ENCODE measurements around the gene ATRNL1.

Gene ATRNL1

GRCh38 chr10:115969591-115969990 lies 876.4 kb downstream of the ATRNL1 start:
- H2BK12ac ChIP-seq (ENCODE audit: low read length), result no peak overlapping the region
- no peak overlapping the region for H4K91ac ChIP-seq (ENCODE audit: low read depth, low read length)
- H3K27ac ChIP-seq (ENCODE audit: low read depth, low read length), result no peak overlapping the region
- no peak overlapping the region for H3K9ac ChIP-seq (ENCODE audit: low read length)
- no peak overlapping the region for H3K4me3 ChIP-seq (ENCODE audit: low read depth, low read length)
- H3K18ac ChIP-seq (ENCODE audit: low read length), result no peak overlapping the region
- no peaks in the 10 kb centered on the region for H3K4me1 ChIP-seq (ENCODE audit: control insufficient read depth in 1 of 2, insufficient read depth in 2 of 2, low read length in 2 of 2)
- H2AFZ ChIP-seq (ENCODE audit: insufficient read depth, low read length, poor library complexity), result no peak overlapping the region
- no peak overlapping the region for H3K14ac ChIP-seq (ENCODE audit: low read length)
- no peak overlapping the region for H2BK120ac ChIP-seq (ENCODE audit: insufficient read depth, low read length, poor library complexity)
- no peak overlapping the region for H3K4ac ChIP-seq (ENCODE audit: low read depth, low read length)
- no peak for DNase-seq
- no peak overlapping the region for H3K23ac ChIP-seq (ENCODE audit: low read length)
- H4K12ac ChIP-seq (ENCODE audit: low read depth, low read length), result no peak overlapping the region
- H2AK5ac ChIP-seq (ENCODE audit: low read length), result no peak overlapping the region
- no peaks in the 10 kb centered on the region for H3K79me2 ChIP-seq (ENCODE audit: control insufficient read depth, insufficient read depth, low read length, poor library complexity)
- no peaks in the 10 kb centered on the region for H3K79me1 ChIP-seq (ENCODE audit: low read length)
- no peak overlapping the region for H3K4me2 ChIP-seq (ENCODE audit: low read length)
- WGBS (ENCODE audit: extremely low coverage, insufficient coverage, insufficient read length), result no CpG with 5 or more reads among the region's 11 CpGs
- H3K9me3 ChIP-seq (ENCODE audit: insufficient read depth, low read depth, low read length), result no peaks in the 10 kb centered on the region
- no peak overlapping the region for H4K8ac ChIP-seq (ENCODE audit: low read depth, low read length)
- H3K27me3 ChIP-seq (ENCODE audit: insufficient read depth, low read length), result no peaks in the 10 kb centered on the region
- no peaks in the 10 kb centered on the region for H3K36me3 ChIP-seq (ENCODE audit: control insufficient read depth in 1 of 2, insufficient read depth in 2 of 2, low read length in 2 of 2)
- no peak overlapping the region for H2BK5ac ChIP-seq (ENCODE audit: low read depth, low read length, poor library complexity)

GRCh38 chr10:115971921-115972320 lies 878.8 kb downstream of the ATRNL1 start:
- Histone ChIP-seq H3K4me3 (ENCODE audit: low read depth, low read length) (no peak overlapping the region), H3K9me3 (ENCODE audit: insufficient read depth, low read depth, low read length) (no peaks in the 10 kb centered on the region), H4K91ac (ENCODE audit: low read depth, low read length) (no peak overlapping the region), H3K4me2 (ENCODE audit: low read length) (no peak overlapping the region), H3K9ac (ENCODE audit: low read length) (no peak overlapping the region), H3K4ac (ENCODE audit: low read depth, low read length) (no peak overlapping the region), H3K27me3 (ENCODE audit: insufficient read depth, low read length) (no peaks in the 10 kb centered on the region), H3K23ac (ENCODE audit: low read length) (no peak overlapping the region), H3K18ac (ENCODE audit: low read length) (no peak overlapping the region), H3K4me1 (ENCODE audit: control insufficient read depth in 1 of 2, insufficient read depth in 2 of 2, low read length in 2 of 2) (no peaks in the 10 kb centered on the region), H4K12ac (ENCODE audit: low read depth, low read length) (no peak overlapping the region), H3K79me1 (ENCODE audit: low read length) (no peaks in the 10 kb centered on the region), H3K79me2 (ENCODE audit: control insufficient read depth, insufficient read depth, low read length, poor library complexity) (no peaks in the 10 kb centered on the region), H3K14ac (ENCODE audit: low read length) (no peak overlapping the region), H2BK120ac (ENCODE audit: insufficient read depth, low read length, poor library complexity) (no peak overlapping the region), H2BK12ac (ENCODE audit: low read length) (no peak overlapping the region), H2BK5ac (ENCODE audit: low read depth, low read length, poor library complexity) (no peak overlapping the region), H4K8ac (ENCODE audit: low read depth, low read length) (no peak overlapping the region), H2AK5ac (ENCODE audit: low read length) (no peak overlapping the region), H3K36me3 (ENCODE audit: control insufficient read depth in 1 of 2, insufficient read depth in 2 of 2, low read length in 2 of 2) (no peaks in the 10 kb centered on the region), H3K27ac (ENCODE audit: low read depth, low read length) (no peak overlapping the region), H2AFZ (ENCODE audit: insufficient read depth, low read length, poor library complexity) (no peak overlapping the region)
- no peak for DNase-seq
- no CpG with 5 or more reads among the region's 6 CpGs for WGBS (ENCODE audit: extremely low coverage, insufficient coverage, insufficient read length)

DNA sequence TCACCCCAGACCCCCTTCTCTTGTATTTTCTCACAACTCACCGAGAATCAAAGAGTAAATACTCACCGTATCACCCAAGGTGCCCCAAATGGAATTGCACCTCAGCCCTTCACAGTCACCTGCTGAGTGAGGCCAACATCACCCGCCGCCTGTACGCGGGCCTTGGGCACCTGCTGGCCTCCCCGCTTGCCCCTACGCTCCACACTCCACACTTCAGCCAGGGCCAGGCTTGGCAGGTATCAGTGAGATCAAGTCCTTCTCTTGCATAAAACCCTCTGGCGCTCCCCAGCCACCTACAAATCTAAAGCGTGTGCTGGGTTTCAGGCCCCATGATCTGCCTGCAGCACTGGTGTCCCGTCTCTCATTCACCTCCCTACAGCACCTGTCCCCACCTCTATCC lies 879.3 kb downstream of the ATRNL1 start:
- Histone ChIP-seq H3K18ac (ENCODE audit: low read length) (no peak overlapping the region), H2BK12ac (ENCODE audit: low read length) (no peak overlapping the region), H4K8ac (ENCODE audit: low read depth, low read length) (no peak overlapping the region), H2BK120ac (ENCODE audit: insufficient read depth, low read length, poor library complexity) (no peak overlapping the region), H3K36me3 (ENCODE audit: control insufficient read depth in 1 of 2, insufficient read depth in 2 of 2, low read length in 2 of 2) (no peaks in the 10 kb centered on the region), H3K4ac (ENCODE audit: low read depth, low read length) (no peak overlapping the region), H3K4me3 (ENCODE audit: low read depth, low read length) (no peak overlapping the region), H3K9ac (ENCODE audit: low read length) (no peak overlapping the region), H3K14ac (ENCODE audit: low read length) (no peak overlapping the region), H3K4me1 (ENCODE audit: control insufficient read depth in 1 of 2, insufficient read depth in 2 of 2, low read length in 2 of 2) (no peaks in the 10 kb centered on the region), H3K9me3 (ENCODE audit: insufficient read depth, low read depth, low read length) (no peaks in the 10 kb centered on the region), H3K23ac (ENCODE audit: low read length) (no peak overlapping the region), H4K12ac (ENCODE audit: low read depth, low read length) (no peak overlapping the region), H2BK5ac (ENCODE audit: low read depth, low read length, poor library complexity) (no peak overlapping the region), H3K27ac (ENCODE audit: low read depth, low read length) (no peak overlapping the region), H3K4me2 (ENCODE audit: low read length) (no peak overlapping the region), H3K27me3 (ENCODE audit: insufficient read depth, low read length) (no peaks in the 10 kb centered on the region), H2AFZ (ENCODE audit: insufficient read depth, low read length, poor library complexity) (no peak overlapping the region), H3K79me2 (ENCODE audit: control insufficient read depth, insufficient read depth, low read length, poor library complexity) (no peaks in the 10 kb centered on the region), H4K91ac (ENCODE audit: low read depth, low read length) (no peak overlapping the region), H3K79me1 (ENCODE audit: low read length) (no peaks in the 10 kb centered on the region), H2AK5ac (ENCODE audit: low read length) (no peak overlapping the region)
- DNase-seq, result no peak
- no CpG with 5 or more reads among the region's 11 CpGs for WGBS (ENCODE audit: extremely low coverage, insufficient coverage, insufficient read length)

GRCh38 chr10:115974351-115974750 lies 881.2 kb downstream of the ATRNL1 start:
- Histone ChIP-seq H3K36me3 (ENCODE audit: control insufficient read depth in 1 of 2, insufficient read depth in 2 of 2, low read length in 2 of 2) (no peaks in the 10 kb centered on the region), H4K8ac (ENCODE audit: low read depth, low read length) (no peak overlapping the region), H3K4me1 (ENCODE audit: control insufficient read depth in 1 of 2, insufficient read depth in 2 of 2, low read length in 2 of 2) (no peaks in the 10 kb centered on the region), H3K4me2 (ENCODE audit: low read length) (no peak overlapping the region), H3K79me1 (ENCODE audit: low read length) (no peaks in the 10 kb centered on the region), H3K9me3 (ENCODE audit: insufficient read depth, low read depth, low read length) (no peaks in the 10 kb centered on the region), H2BK12ac (ENCODE audit: low read length) (no peak overlapping the region), H2BK120ac (ENCODE audit: insufficient read depth, low read length, poor library complexity) (no peak overlapping the region), H4K91ac (ENCODE audit: low read depth, low read length) (no peak overlapping the region), H3K4ac (ENCODE audit: low read depth, low read length) (no peak overlapping the region), H2AK5ac (ENCODE audit: low read length) (no peak overlapping the region), H3K79me2 (ENCODE audit: control insufficient read depth, insufficient read depth, low read length, poor library complexity) (no peaks in the 10 kb centered on the region), H3K27me3 (ENCODE audit: insufficient read depth, low read length) (no peaks in the 10 kb centered on the region), H2AFZ (ENCODE audit: insufficient read depth, low read length, poor library complexity) (no peak overlapping the region), H3K9ac (ENCODE audit: low read length) (no peak overlapping the region), H3K27ac (ENCODE audit: low read depth, low read length) (no peak overlapping the region), H2BK5ac (ENCODE audit: low read depth, low read length, poor library complexity) (no peak overlapping the region), H3K18ac (ENCODE audit: low read length) (no peak overlapping the region), H4K12ac (ENCODE audit: low read depth, low read length) (no peak overlapping the region), H3K23ac (ENCODE audit: low read length) (no peak overlapping the region), H3K14ac (ENCODE audit: low read length) (no peak overlapping the region), H3K4me3 (ENCODE audit: low read depth, low read length) (no peak overlapping the region)
- no peak for DNase-seq
- WGBS (ENCODE audit: extremely low coverage, insufficient coverage, insufficient read length), result no CpG with 5 or more reads among the region's 4 CpGs

All from trophoblast cell (in vitro differentiated cells and primary cell).